HCT116 (cell line): ENCODE measurements around the gene MAP3K21. TPM values are rescaled to one million over a fixed set of nuclear protein-coding genes. Genes with fewer than 3 reads are reported as not detected.

Experiments used
- ATAC-seq: fragments of 200-7000 bp; cut with Tn5 transposase; 2 replicates; pipeline ENCODE4 v1.9.1; 2020; ENCODE audit warnings: mild to moderate bottlenecking, moderate library complexity
- BruUV-seq: library from RNA; stranded (reverse); fragments of 400-500 nt; replicated peaks from 2 replicates; lab custom pipeline; 2021; lab: Mats Ljungman, UMichigan
- CTCF ChIA-PET: fragments of 300-600 bp; sonication (Branson Sonifier 250); formaldehyde crosslinking; loops from one replicate; lab custom pipeline; 2021; ENCODE audit warnings: antibody characterized with exemption; lab: Charles Lee
- POLR2A ChIA-PET: fragments of 300-600, 350-600 bp; sonication (Branson Sonifier 250); formaldehyde crosslinking; loops from one replicate; lab custom pipeline; 2021; ENCODE audit warnings: antibody characterized with exemption; lab: Charles Lee
- RAD21 ChIA-PET, 2 experiments: fragments of 300-600 bp; sonication (Branson Sonifier 250); formaldehyde crosslinking; loops; one replicate each; lab custom pipeline; 2023; ENCODE audit warnings: low total read pairs in 2 of 2; ENCODE audit not compliant: uncharacterized antibody in 2 of 2, unreplicated experiment in 2 of 2, low non-redundant PET in 1 of 2; lab: Charles Lee
- DNase-seq: peaks from one replicate; pipeline ENCODE4 v3.0.0-alpha.2; 2010; ENCODE audit warnings: low read depth, low spot score
- H2AFZ ChIP-seq: fragments of 200-600 bp; shearing (Covaris generic), sonication (generic); 2 replicates; pipeline ENCODE4 v1.6.1; 2017; ENCODE audit warnings: low read depth, mixed run types, mixed read lengths, antibody characterized with exemption, low read length; ENCODE audit not compliant: poor library complexity, severe bottlenecking
- H3K27ac ChIP-seq: 2 replicates; pipeline ENCODE4 v1.5.1; 2012; ENCODE audit warnings: low read depth, low read length
- H3K27me3 ChIP-seq: fragments of 200-600 bp; sonication (generic); 2 replicates; pipeline ENCODE4 v1.6.1; 2016; ENCODE audit warnings: mixed run types, low read length, mixed read lengths; ENCODE audit not compliant: insufficient read depth
- H3K36me3 ChIP-seq, 2 experiments: fragments of 200-500 bp in 1 of 2; fragments of 200-600 bp in 1 of 2; sonication (Bioruptor generic) in 1 of 2; sonication (generic) in 1 of 2; 2 replicates each; pipeline versions ENCODE4 v1.5.1 to v1.6.1; 2014 to 2016; ENCODE audit warnings: low read length in 2 of 2, inconsistent platforms in 1 of 2, mixed read lengths in 1 of 2, mixed run types in 1 of 2; ENCODE audit not compliant: insufficient read depth in 2 of 2, control insufficient read depth in 1 of 2
- H3K4me1 ChIP-seq, 2 experiments: fragments of 200-600 bp in 1 of 2; sonication (generic) in 1 of 2; 2 replicates each; pipeline versions ENCODE4 v1.5.1 to v1.6.1; 2012 to 2017; ENCODE audit warnings: low read length in 2 of 2, inconsistent platforms in 1 of 2, mild to moderate bottlenecking in 1 of 2, mixed read lengths in 1 of 2, mixed run types in 1 of 2, moderate library complexity in 1 of 2; ENCODE audit not compliant: insufficient read depth in 2 of 2, control insufficient read depth in 1 of 2
- H3K4me2 ChIP-seq: fragments of 200-600 bp; sonication (generic); 2 replicates; pipeline ENCODE4 v1.6.1; 2017; ENCODE audit warnings: mixed run types, low read length, mixed read lengths
- H3K4me3 ChIP-seq, 2 experiments: fragments of 200-600 bp in 1 of 2; sonication (generic) in 1 of 2; replicated peaks in 1 of 2; 2 replicates each; pipeline ENCODE4 v1.5.1; 2011 to 2016; ENCODE audit warnings: low read length in 2 of 2, control low read depth in 1 of 2, low read depth in 1 of 2, mild to moderate bottlenecking in 1 of 2, mixed read lengths in 1 of 2, mixed run types in 1 of 2
- H3K79me2 ChIP-seq: fragments of 200-600 bp; sonication (generic); 2 replicates; pipeline ENCODE4 v1.6.1; 2017; ENCODE audit warnings: mild to moderate bottlenecking, mixed run types, low read length, moderate library complexity, mixed read lengths; ENCODE audit not compliant: insufficient read depth
- H3K9ac ChIP-seq: fragments of 200-600 bp; sonication (generic); 2 replicates; pipeline ENCODE4 v1.6.1; 2016; ENCODE audit warnings: low read length, mixed read lengths
- H3K9me2 ChIP-seq: fragments of 200-600 bp; sonication (generic), shearing (Covaris generic); 2 replicates; pipeline ENCODE4 v1.6.1; 2017; ENCODE audit warnings: mixed run types, mild to moderate bottlenecking, moderate library complexity; ENCODE audit not compliant: insufficient read depth
- H3K9me3 ChIP-seq, 2 experiments: fragments of 200-500 bp in 1 of 2; fragments of 200-600 bp in 1 of 2; sonication (Bioruptor generic) in 1 of 2; sonication (generic) in 1 of 2; 2 replicates each; pipeline ENCODE4 v1.6.1; 2014 to 2017; ENCODE audit warnings: low read length in 2 of 2, mixed read lengths in 2 of 2, inconsistent platforms in 1 of 2, low read depth in 1 of 2, mild to moderate bottlenecking in 1 of 2, mixed run types in 1 of 2, moderate library complexity in 1 of 2; ENCODE audit not compliant: control insufficient read depth in 1 of 2, insufficient read depth in 1 of 2
- H4K20me1 ChIP-seq: fragments of 200-600 bp; sonication (generic), shearing (Covaris generic); 2 replicates; pipeline ENCODE4 v1.6.1; 2017; ENCODE audit warnings: mixed run types, mild to moderate bottlenecking, moderate library complexity; ENCODE audit not compliant: insufficient read depth
- REST ChIP-seq: IDR thresholded peaks from 2 replicates; pipeline ENCODE4 v1.6.1; 2012; ENCODE audit warnings: low read depth
- SIN3A ChIP-seq: IDR thresholded peaks from 2 replicates; pipeline ENCODE4 v1.6.1; 2012; ENCODE audit warnings: low read depth
- SRF ChIP-seq: IDR thresholded peaks from 2 replicates; pipeline ENCODE4 v1.6.1; 2012; ENCODE audit warnings: low read depth
- intact Hi-C: fragments of 100-400 bp; cut with micrococcal nuclease; formaldehyde crosslinking; loops from 2 replicates; pipeline ENCODE4 v1.10.0; 2022
- total RNA-seq: library from RNA; stranded (reverse); gene quantifications from one replicate; pipeline ENCODE4 v1.2.1, GENCODE V29; 2021; ENCODE audit not compliant: unreplicated experiment

Gene MAP3K21
- total RNA-seq, 1 experiment from 2014 or later, result 19.1 TPM

DNA sequence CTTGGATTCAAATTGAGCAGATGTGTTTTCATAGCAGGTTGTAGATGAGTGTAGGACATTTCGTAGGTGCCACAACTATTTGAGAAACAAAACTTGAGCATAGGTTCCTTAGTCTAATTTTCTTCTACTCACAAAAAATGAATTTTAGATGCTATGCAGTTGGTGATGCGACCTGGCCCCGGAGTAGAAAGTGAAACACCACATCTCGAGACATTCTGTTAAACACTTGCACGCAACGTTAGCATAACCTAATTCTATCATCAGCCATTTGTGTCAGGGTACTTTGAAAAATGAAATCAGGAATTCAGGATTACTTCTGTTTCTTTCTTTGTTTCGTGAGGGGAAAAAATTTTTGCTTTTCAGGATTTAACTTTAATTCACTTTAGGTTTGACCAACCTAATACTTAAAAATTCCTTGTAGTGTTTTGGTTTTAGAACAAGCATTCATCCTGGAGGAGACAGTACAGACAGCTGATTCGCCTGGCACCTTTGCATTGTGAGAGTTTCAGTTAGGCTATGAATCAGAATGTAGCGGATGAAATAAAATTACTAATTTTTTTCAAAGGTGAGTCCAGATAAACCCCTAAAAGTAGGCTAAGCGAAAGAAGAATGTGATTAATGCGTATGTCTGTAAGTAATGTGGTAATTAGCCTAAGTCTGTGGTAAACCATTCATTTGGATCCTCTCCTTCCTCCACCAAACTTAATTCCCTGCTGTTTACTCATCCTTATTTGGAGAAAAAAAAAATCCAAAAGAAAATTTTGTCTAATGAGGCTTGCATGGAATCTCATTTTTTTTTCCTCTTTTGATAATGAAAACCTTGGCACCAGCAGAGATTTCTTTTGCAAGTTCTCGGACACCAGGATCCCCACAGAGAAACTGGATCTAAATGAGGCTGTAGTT is 44.9 kb downstream of the MAP3K21 start:
- BruUV-seq, result no TSS peak
- POLR2A ChIA-PET, result no interaction called here

More for the DNA sequence above, 44.9 kb downstream of the MAP3K21 start:
- peaks cover 14% of the 10 kb centered on the region; the same call in 1 of the 2 replicates for H3K79me2 ChIP-seq
- no peaks in the 10 kb centered on the region for H3K27me3 ChIP-seq
- ATAC-seq (no peak), DNase-seq (no peak)
- no peak overlapping the region for H3K9ac ChIP-seq
- RAD21 ChIA-PET, result no interaction called here
- H3K4me3 ChIP-seq, result no peak overlapping the region
- H3K4me1 ChIP-seq, result peaks cover 14 to 15% of the 10 kb centered on the region in 2 experiments
- H3K9me2 ChIP-seq, result no peaks in the 10 kb centered on the region
- no peak for TF ChIP-seq SIN3A
- TF ChIP-seq REST, result no peak
- TF ChIP-seq SRF, result no peak
- intact Hi-C loops, result no loop called here
- peaks cover 6 to 11% of the 10 kb centered on the region in 2 experiments; a peak in 1 of 4 replicates for H3K36me3 ChIP-seq
- H3K27ac ChIP-seq, result no peak overlapping the region
- no peak overlapping the region for H2AFZ ChIP-seq
- H3K4me2 ChIP-seq, result no peak overlapping the region
- CTCF ChIA-PET, result no interaction called here
- no peaks in the 10 kb centered on the region for H4K20me1 ChIP-seq
- H3K9me3 ChIP-seq, result no peaks in the 10 kb centered on the region
